IPS-18a (cell line): ENCODE results near the gene FAM20C.

Experiments
- H3K27ac ChIP-seq: one replicate; pipeline ENCODE4 v1.5.1; 2013; ENCODE audit warnings: low read length
- H3K27me3 ChIP-seq: one replicate; pipeline ENCODE4 v1.6.1; 2013; ENCODE audit warnings: mild to moderate bottlenecking, low read length; ENCODE audit not compliant: control insufficient read depth, insufficient read depth
- H3K36me3 ChIP-seq: one replicate; pipeline ENCODE4 v1.6.1; 2013; ENCODE audit warnings: low read depth, low read length; ENCODE audit not compliant: control insufficient read depth
- H3K4me1 ChIP-seq: one replicate; pipeline ENCODE4 v1.6.1; 2013; ENCODE audit warnings: low read depth, low read length; ENCODE audit not compliant: control insufficient read depth
- H3K4me3 ChIP-seq: one replicate; pipeline ENCODE4 v1.5.1; 2013; ENCODE audit warnings: low read length
- H3K9ac ChIP-seq: one replicate; pipeline ENCODE4 v1.6.1; 2013; ENCODE audit warnings: mild to moderate bottlenecking, low read length, moderate library complexity
- H3K9me3 ChIP-seq: one replicate; pipeline ENCODE4 v1.6.1; 2013; ENCODE audit warnings: low read depth, low read length; ENCODE audit not compliant: control insufficient read depth

Gene FAM20C

DNA sequence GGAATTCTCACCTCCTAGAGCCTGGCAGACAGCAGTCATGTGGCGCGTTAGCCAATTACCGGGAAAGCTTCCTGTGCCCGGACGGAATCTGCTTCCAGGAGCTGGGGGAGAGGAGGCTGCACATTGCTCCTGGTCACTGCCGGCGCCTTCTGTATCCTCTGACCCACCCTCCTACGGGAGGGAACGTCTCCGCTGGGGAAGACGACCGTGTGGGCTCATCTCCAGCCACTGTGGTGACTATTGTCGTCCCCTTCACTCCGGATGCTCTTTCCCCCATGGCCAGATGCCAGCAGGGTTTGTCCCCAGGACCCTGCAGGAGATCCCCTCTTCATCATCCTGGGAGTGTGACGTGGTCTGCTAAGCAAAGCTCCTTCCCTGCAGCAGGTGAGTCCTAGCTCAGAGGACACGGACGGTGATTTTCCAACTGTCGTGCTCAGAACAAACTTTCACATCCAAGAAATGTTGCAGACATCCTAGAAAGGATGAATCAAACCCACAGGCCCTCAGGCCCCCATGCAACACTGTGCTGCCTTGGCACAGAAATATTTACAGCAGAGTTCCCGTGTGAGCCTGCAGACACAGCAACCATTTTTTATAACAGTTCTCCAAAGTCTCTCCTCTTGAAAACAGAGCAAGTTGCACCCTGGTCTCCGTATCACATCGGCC, 29.6 kb upstream of the FAM20C start:
- Histone ChIP-seq H3K4me3 (no peak overlapping the region), H3K27ac (no peak overlapping the region), H3K9ac (no peak overlapping the region), H3K27me3 (no peaks in the 10 kb centered on the region), H3K36me3 (no peaks in the 10 kb centered on the region), H3K4me1 (peaks cover 3% of the 10 kb centered on the region), H3K9me3 (no peaks in the 10 kb centered on the region)

GRCh38 chr7:163298-163695, 29.1 kb upstream of the FAM20C start:
- Histone ChIP-seq H3K27ac (no peak overlapping the region), H3K9me3 (no peaks in the 10 kb centered on the region), H3K27me3 (no peaks in the 10 kb centered on the region), H3K36me3 (no peaks in the 10 kb centered on the region), H3K4me1 (peaks cover 3% of the 10 kb centered on the region), H3K9ac (no peak overlapping the region), H3K4me3 (no peak overlapping the region)

DNA sequence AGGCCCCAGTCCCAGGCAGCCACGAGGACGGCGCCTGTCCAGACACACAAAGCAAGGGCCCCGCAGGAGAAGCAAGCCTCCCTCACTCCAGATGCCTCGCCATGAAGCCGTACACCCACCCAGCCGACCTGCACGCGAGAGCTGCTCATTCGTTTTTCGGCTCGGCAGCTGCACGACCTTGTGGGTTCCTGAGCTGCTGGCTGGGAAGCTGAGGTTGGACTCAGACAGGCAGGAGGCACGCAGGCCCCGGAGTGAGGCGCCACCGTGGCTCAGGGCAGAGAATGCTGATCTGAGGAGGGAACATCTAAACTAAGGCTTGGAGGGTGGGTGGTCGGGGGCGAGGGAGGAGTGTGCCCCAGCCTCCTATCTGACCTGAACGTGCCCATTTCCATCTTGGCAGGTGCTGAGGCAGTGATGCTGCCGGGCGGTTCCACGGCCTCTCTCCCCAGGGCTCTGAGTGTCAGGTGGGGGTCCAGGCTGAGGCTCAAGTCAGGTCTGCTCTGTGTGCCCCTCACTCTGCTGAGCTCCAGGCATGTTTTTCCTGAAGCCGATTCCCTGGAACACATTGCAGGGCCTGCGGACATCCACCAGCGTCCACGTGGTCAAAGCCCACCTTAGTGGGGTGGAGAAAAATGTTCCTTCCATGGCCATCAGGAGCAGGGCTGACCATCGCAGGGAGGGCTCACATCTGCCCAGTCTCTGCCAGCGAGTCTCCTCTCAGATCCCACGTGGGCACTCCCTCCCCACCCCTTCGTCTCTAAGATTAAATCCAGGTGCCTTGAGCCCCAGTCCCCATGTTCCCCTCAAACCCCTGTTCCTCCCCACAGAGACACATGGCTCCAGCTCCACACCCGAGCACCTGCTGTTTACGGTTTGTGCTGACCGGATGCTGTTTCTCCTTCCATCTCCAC, 28.1 kb upstream of the FAM20C start:
- Histone ChIP-seq H3K4me3 (no peak overlapping the region), H3K27me3 (no peaks in the 10 kb centered on the region), H3K9ac (no peak overlapping the region), H3K27ac (no peak overlapping the region), H3K4me1 (peaks cover 3% of the 10 kb centered on the region), H3K9me3 (no peaks in the 10 kb centered on the region), H3K36me3 (no peaks in the 10 kb centered on the region)

- Histone ChIP-seq H3K27me3 (no peaks in the 10 kb centered on the region), H3K27ac (no peak overlapping the region), H3K9ac (no peak overlapping the region), H3K4me3 (no peak overlapping the region), H3K9me3 (no peaks in the 10 kb centered on the region), H3K36me3 (no peaks in the 10 kb centered on the region), H3K4me1 (peaks cover 3% of the 10 kb centered on the region)
Measured at GRCh38 chr7:164882-165660, 27.3 kb upstream of the FAM20C start.

DNA sequence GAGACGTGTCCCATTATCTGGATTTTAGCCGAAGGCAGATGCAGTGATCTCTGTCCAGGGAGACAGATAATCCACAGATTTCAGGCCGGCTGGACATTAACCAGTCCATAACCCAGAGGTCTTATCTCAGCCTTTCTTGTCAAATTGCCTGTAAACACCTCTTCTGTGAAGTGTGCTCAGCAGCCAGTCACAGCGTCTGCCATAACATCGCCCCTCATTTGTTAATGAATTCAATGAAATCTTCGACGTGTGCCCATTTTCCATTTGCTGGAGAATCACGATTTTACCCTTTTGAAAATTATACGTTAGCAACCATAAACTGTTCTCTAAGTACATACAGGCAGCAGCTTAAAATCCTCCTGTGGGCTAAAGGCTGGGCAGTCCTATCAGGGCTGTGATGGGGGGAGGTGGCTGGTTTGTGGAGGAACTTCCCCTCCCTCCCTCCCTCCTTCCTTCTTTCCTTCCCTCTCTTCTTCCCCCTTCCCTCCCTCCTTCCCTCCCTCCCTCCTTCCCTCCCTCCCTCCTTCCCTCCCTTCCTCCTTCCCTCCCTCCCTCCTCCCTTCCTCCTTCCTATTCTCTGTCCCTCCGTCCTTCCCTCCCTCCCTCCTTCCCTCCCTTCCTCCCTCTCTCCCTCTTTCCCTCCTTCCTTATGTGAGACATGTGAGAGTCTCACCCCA, 26.6 kb upstream of the FAM20C start:
- no peaks in the 10 kb centered on the region for H3K27me3 ChIP-seq
- peaks cover 3% of the 10 kb centered on the region for H3K4me1 ChIP-seq
- H3K9ac ChIP-seq = no peak overlapping the region

DNA sequence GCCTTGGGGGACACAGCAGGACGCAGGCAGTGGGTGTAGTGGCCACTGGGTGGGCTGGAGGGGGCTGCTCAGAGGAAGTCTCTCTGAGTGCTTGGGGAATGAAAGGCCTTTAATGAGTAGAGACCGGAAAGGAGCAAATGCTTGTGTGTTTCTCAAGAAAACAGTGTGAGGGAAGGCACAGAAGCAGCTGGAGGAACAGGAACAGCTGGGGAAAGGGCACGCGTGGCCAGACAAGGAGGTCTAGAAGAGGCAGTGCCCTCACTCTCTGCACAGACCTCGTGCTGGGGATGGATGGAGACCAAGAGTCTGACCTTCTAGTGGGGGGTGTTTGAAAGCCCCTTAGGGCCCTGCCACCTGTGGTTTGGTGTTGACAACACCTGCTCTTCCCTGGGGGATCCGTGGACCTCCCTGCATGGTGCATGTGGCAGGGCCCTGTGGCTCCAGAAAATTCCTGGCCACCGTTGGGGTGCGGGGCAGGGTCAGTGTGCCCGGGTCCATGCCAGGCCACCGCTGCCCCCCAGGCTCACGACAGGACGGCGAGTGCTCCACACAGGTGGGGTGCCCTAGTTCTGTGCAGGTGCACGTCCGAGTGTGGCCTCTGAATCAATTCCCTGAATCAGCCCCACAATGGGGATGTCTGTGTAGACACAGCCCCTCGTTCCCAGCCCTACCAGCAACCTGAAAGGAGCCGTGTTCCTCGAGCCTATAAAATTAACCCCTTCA, 25.9 kb upstream of the FAM20C start:
- no peaks in the 10 kb centered on the region for H3K9me3 ChIP-seq
- H3K36me3 ChIP-seq = no peaks in the 10 kb centered on the region
- no peak overlapping the region for H3K27ac ChIP-seq
- H3K4me1 ChIP-seq = peaks cover 3% of the 10 kb centered on the region
- H3K27me3 ChIP-seq = no peaks in the 10 kb centered on the region
- H3K9ac ChIP-seq = no peak overlapping the region
- no peak overlapping the region for H3K4me3 ChIP-seq

More for the DNA sequence above, 26.6 kb upstream of the FAM20C start:
- H3K27ac ChIP-seq = no peak overlapping the region
- H3K36me3 ChIP-seq = no peaks in the 10 kb centered on the region
- no peaks in the 10 kb centered on the region for H3K9me3 ChIP-seq
- H3K4me3 ChIP-seq = no peak overlapping the region

- H3K9ac ChIP-seq = no peak overlapping the region
- H3K27me3 ChIP-seq = no peaks in the 10 kb centered on the region
- H3K27ac ChIP-seq = no peak overlapping the region
- no peaks in the 10 kb centered on the region for H3K36me3 ChIP-seq
- no peaks in the 10 kb centered on the region for H3K9me3 ChIP-seq
- peaks cover 3% of the 10 kb centered on the region for H3K4me1 ChIP-seq
- H3K4me3 ChIP-seq = no peak overlapping the region
Measured at GRCh38 chr7:167090-167855, 25.1 kb upstream of the FAM20C start.

GRCh38 chr7:167976-168791, 24.2 kb upstream of the FAM20C start:
- H3K36me3 ChIP-seq = no peaks in the 10 kb centered on the region
- no peaks in the 10 kb centered on the region for H3K9me3 ChIP-seq
- H3K9ac ChIP-seq = no peak overlapping the region
- no peaks in the 10 kb centered on the region for H3K27me3 ChIP-seq
- no peak overlapping the region for H3K4me3 ChIP-seq
- peaks cover 3% of the 10 kb centered on the region for H3K4me1 ChIP-seq
- no peak overlapping the region for H3K27ac ChIP-seq

- Histone ChIP-seq H3K27me3 (no peaks in the 10 kb centered on the region), H3K27ac (no peak overlapping the region), H3K9ac (no peak overlapping the region), H3K36me3 (no peaks in the 10 kb centered on the region), H3K4me3 (no peak overlapping the region), H3K9me3 (no peaks in the 10 kb centered on the region), H3K4me1 (peaks cover 3% of the 10 kb centered on the region)
Measured at GRCh38 chr7:169276-170172, 22.8 kb upstream of the FAM20C start.
